ENCODE data around the gene PPFIBP1. TPM values are rescaled to one million over a fixed set of nuclear protein-coding genes. Genes with fewer than 3 reads are reported as not detected.

Gene PPFIBP1
- total and polyA plus RNA-seq, 9 of the 15 experiments (the other 6 are each of a cell fraction or from before 2014, with no cell fraction given): 0.46 to 3.5 (median 1.8) TPM

DNA sequence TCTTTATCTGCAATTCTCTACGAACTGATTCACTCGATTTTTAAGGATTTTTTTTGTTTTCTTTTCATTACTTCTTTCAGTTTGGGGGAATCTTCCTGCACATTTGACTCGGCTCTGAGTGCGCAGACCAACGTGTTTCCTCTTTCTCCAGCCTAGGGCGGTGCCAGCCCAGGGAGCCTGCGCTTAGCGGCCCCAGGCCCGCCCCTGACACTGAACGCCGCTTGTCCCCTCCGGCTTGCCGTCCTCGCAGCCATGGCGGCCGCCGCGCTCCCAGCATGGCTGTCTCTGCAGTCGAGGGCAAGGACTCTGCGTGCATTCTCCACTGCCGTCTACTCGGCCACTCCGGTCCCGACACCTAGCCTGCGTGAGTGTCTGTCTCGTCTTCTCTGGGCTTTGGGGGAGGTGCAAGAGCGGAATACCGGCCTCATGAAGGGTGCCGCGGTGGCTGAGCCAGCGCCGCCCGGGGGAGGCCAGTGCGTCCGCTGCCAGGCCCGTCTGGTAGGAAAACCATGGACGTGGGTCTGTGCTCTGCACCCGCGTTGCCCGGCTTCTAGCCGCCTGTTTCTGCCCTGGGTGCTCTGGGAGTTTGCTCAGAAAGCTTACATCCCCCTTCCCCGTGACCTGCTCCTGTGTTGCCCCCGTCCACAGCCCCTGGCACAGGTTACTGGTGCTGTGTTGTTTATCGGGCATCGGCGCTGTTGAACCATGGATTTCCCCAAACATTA, 186.7 kb downstream of the PPFIBP1 start, which contains the start of gene MRPS35 (continued):
- TF ChIP-seq, protein P1, sequence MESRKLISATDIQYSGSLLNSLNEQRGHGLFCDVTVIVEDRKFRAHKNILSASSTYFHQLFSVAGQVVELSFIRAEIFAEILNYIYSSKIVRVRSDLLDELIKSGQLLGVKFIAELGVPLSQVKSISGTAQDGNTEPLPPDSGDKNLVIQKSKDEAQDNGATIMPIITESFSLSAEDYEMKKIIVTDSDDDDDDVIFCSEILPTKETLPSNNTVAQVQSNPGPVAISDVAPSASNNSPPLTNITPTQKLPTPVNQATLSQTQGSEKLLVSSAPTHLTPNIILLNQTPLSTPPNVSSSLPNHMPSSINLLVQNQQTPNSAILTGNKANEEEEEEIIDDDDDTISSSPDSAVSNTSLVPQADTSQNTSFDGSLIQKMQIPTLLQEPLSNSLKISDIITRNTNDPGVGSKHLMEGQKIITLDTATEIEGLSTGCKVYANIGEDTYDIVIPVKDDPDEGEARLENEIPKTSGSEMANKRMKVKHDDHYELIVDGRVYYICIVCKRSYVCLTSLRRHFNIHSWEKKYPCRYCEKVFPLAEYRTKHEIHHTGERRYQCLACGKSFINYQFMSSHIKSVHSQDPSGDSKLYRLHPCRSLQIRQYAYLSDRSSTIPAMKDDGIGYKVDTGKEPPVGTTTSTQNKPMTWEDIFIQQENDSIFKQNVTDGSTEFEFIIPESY (CRISPR knock-in tag; IDR thresholded peaks at IDR 0.05): 0 out of 2 replicates have a peak, but pooled peaks have one; percentile 28
- no peak for TF ChIP-seq ZNF311 (CRISPR knock-in tag; IDR thresholded peaks at IDR 0.05)
- TF ChIP-seq POU5F1 (IDR thresholded peaks at IDR 0.05; ENCODE audit: borderline replicate concordance, low read depth, low read length, partially characterized antibody): peak; percentile 82
- TF ChIP-seq PCBP1 (IDR thresholded peaks at IDR 0.05; ENCODE audit: low read depth, low read length, poor library complexity, severe bottlenecking): peak; percentile 52
- 0 out of 2 replicates have a peak, but pooled peaks have one; percentile 66 for TF ChIP-seq XRCC5 (IDR thresholded peaks at IDR 0.05; ENCODE audit: low read depth, low read length)
- TF ChIP-seq, protein P2, sequence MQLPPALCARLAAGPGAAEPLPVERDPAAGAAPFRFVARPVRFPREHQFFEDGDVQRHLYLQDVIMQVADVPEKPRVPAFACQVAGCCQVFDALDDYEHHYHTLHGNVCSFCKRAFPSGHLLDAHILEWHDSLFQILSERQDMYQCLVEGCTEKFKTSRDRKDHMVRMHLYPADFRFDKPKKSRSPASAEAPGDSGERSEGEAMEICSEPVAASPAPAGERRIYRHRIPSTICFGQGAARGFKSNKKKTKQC (CRISPR knock-in tag; IDR thresholded peaks at IDR 0.05): no peak; the same call in 1 of the 2 replicates
- TF ChIP-seq HNRNPK (IDR thresholded peaks at IDR 0.05; ENCODE audit: low read depth, low read length, poor library complexity, severe bottlenecking): no peak
- no peak for TF ChIP-seq SMARCA5 (IDR thresholded peaks at IDR 0.05)
- TF ChIP-seq TGIF2 (CRISPR knock-in tag; IDR thresholded peaks at IDR 0.05): peak; percentile 35; the same call in 1 of the 2 replicates
- peak; percentile 91; the same call in 1 of the 2 replicates for TF ChIP-seq HDAC2 (IDR thresholded peaks at IDR 0.05)
- TF ChIP-seq ZNF134 (CRISPR knock-in tag; conservative IDR thresholded peaks at IDR 0.05): no peak
- peak; percentile 63; the same call in 1 of the 2 replicates for TF ChIP-seq CREM (IDR thresholded peaks at IDR 0.05; ENCODE audit: low read depth)
- peak; percentile 94 for TF ChIP-seq SAP30 (IDR thresholded peaks at IDR 0.05; ENCODE audit: borderline replicate concordance, insufficient read depth, low read depth, low read length, poor library complexity, severe bottlenecking)
- no peak for TF ChIP-seq CBX8 (IDR thresholded peaks at IDR 0.05; ENCODE audit: borderline replicate concordance, extremely low read depth, low read depth, low read length, poor library complexity, severe bottlenecking)
- peak; percentile 33; the same call in 1 of the 2 replicates for TF ChIP-seq NCOA6 (IDR thresholded peaks at IDR 0.05)
- no peak for TF ChIP-seq ARID2 (IDR thresholded peaks at IDR 0.05)
- TF ChIP-seq LCOR (CRISPR knock-in tag; IDR thresholded peaks at IDR 0.05): peak; percentile 89
- peak; percentile 81 for TF ChIP-seq PML (IDR thresholded peaks at IDR 0.05; ENCODE audit: low read length)
- TF ChIP-seq TEAD1 (CRISPR knock-in tag; IDR thresholded peaks at IDR 0.05): peak; percentile 40 to 66; a peak in 2 of 4 replicates
- no peak for TF ChIP-seq IRF9 (tag; IDR thresholded peaks at IDR 0.05)
- peak; percentile 90 for TF ChIP-seq L3MBTL2 (IDR thresholded peaks at IDR 0.05)
- peak; percentile 86 for TF ChIP-seq TAF7 (tag; IDR thresholded peaks at IDR 0.05)
- TF ChIP-seq ETS1 (conservative IDR thresholded peaks at IDR 0.05; ENCODE audit: control insufficient read depth, low read depth, low read length): peak; percentile 73
- TF ChIP-seq HNRNPL (IDR thresholded peaks at IDR 0.05; ENCODE audit: low read depth, low read length): peak; percentile 51; the same call in 1 of the 2 replicates

Measured in K562 (cell line).